ENCODE results near the gene DDB1.
"Not testable (repeated sequence)": the region's sequence is repeated elsewhere in the genome, so short reads cannot be mapped to it uniquely, and the experiment has no call there.

The DDB1 gene

DNA sequence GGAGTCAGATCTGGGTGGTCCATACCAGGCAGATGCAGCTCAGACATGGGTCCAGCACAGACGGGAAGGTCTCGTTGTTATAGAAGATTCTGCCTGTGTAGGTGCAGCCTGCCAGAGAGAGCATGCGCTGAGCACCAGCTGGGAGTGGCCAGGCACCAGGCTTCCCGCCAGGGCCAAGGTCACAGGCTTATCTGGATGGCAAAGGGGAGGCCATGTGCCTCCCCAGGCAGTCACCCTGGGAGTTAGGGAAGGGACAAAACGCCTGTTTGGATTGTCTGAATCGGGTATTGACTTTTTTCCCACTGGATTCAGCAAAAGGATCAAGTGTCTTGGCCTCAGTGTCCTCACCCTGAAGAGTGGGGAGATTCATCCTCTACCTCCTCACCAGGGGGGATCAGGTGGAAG lies 65.5 kb downstream of the DDB1 start:
- no peak for DNase-seq

DNA sequence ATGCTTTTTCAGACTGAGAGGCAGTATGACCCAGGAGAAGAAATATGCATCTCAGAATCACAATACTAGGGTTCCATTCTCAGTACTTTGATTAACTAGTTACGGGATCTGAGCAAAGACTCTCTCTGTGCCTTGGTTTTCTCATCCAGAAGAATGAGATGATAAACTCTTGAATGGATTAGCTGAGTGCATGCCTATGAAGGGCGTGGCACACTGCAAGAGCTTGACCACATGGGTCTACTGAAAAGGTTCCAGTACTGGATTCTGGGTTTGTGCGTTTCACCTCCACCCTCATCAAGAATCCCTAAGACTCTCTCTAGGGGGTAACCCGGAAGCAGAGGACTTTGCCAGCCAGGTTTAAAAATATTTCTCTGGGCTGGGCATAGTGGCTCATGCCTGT lies 66.3 kb downstream of the DDB1 start:
- DNase-seq, result no peak

DNA sequence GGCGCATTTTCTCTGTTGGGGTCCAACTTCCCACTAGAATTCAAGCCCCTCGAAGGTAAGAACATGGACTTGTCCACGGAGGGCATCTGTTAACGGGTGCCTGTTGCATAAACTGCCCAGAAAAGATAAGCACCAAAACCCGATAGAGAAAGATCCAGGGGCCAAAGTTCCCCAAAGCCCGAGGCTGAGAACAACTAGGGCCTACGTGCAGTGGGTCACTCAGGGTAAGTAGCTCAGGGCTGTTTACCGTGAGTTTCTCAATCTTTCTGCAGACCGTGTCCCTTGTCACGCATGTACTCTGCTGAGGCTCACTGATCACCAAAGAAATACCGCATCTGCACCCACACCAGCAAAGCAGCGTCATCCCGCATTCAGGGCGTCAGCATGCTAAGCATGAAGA lies 67.5 kb downstream of the DDB1 start:
- no peak for DNase-seq

DNA sequence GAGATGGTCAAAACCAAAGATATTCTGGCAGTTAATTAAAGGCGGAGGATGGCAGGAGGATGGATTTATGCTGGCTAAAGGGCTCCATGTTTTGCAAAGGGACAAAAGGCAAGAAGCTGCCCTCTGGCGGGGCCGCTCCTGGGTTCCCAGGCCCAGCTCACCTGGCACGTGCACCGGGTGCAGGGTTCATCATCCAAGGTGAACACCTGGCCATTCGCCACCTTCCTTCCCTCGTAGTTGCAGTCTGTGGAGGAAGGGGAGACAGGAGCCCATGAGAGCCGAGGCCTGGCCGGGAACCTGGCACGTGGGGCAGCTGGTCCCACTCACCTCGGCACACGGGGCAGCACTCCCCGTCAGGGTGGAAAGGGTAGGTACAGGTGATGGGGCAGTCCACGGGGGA lies 68.1 kb downstream of the DDB1 start:
- no peak for DNase-seq

DNA sequence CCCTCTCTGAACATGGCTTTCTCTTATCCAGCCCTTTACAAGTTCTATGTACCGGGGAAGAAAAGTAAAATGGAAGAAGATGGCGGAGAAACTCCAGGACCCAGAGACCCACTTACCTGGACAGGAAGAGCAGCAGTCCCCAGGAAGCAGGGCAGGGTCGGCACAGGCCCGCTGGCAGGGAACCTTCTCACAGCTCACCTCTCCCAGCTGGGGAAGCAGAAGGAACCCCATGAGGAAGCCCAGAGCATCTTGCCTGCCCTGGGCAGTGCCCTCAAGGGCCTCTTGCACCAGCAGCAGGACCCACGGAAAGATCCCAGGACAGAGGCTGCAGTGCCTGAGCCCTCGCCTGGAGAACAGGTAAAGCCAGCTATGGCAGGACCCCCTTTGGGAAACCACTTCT lies 68.5 kb downstream of the DDB1 start:
- DNase-seq, result no peak

DNA sequence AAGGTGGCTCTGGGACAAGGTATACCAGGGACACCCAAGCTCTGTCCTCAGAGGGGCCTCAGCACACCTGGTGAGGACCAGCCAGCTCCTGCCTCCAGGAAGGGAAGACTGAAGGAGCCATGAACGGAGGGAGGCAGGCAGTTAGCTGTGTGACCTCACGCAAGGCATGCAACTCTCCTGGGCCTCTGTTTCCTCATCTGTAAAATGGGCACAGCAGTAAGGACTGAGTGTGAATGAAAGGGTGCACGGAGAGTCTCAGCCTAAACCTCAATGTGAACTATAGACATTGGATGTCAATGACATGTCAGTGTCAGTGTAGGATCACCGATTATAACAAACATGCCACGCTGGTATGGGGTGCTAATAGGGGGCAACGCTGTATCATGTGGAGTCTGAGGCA lies 73.5 kb downstream of the DDB1 start:
- DNase-seq, result no peak

DNA sequence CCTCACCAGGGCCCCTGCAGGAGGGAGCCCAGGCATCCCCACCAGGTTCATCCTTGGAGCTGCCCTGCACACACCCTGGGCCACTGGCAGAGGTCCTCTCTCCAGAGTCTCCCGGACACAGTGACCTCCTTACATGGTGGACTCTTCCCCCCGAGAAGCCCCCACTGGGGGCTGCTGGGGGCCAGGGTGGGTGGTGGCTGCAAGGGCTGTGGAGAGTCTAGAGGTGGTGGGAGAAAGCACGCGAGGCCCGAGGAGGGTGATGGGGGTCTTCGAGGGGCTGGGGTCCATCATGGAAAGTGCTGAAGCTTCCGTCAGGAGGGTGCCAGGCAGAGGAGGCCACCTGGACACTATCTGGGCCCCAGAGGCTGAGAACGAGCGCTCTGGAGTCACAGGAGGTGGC lies 74.4 kb downstream of the DDB1 start:
- DNase-seq, result no peak

DNA sequence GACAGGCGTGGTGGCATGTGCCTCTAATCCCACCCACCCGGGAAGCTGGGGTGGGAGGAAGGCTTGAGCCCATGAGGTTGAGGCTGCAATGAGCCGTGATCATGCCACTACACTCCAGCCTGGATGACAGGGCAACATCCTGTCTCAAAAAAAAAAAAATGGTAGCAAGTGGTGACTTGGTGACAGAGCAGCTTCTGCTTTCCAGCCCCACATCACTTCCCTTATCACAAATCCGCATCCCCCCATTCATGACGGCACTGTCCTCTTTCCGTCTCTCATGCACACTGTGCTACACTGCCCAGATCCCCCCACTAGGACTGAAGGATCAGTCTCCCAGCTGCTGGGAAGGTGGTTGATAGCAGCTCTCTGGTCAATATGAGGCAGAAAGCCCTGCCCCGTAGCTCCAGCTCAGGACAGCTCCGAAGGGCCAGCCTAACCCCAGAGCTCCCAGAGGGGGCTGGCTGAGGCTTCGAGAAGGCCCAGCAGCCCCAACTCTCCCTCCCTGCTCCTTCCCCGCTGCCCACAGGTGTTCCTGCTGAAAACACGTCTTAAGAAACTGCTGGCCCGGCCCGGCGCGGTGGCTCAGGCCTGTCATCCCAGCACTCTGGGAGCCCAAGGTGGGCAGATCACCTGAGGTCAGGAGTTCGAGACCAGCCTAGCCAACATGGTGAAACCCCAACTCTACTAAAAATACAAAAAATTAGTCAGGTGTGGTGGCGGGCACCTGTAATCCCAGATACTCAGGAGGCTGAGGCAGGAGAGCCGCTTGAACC lies 76.0 kb downstream of the DDB1 start:
- DNase-seq, result no peak

DNA sequence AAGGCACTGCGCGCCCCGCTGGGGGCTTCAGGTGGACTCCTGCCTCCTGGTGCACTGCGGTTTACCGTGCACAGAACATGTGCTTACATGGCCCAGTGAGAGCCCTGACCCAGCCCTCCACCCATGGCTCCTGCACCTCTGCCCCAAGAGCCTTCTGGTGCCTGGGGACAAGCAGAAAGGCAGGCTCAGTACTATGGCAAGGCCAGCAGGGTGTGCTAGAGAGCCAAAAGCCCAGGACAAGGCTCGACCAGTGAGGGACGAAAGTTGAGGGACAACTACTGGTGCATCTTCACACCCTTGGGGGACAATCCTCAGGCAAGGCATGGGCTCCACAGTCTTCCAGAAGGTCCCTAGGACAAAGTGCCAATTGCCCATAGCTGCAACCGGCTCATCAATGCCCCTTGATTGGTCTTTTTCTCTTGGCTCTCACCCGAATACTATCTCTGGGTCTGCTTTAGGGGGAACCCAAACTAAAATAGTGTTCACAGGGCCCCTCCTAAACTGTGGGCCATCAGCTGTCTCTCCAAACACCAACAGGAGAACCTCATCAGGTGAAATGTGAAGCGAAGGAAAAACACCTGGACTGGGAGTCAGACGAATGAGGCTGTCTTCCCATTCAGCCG lies 78.4 kb downstream of the DDB1 start:
- peak; percentile 76 for DNase-seq

DNA sequence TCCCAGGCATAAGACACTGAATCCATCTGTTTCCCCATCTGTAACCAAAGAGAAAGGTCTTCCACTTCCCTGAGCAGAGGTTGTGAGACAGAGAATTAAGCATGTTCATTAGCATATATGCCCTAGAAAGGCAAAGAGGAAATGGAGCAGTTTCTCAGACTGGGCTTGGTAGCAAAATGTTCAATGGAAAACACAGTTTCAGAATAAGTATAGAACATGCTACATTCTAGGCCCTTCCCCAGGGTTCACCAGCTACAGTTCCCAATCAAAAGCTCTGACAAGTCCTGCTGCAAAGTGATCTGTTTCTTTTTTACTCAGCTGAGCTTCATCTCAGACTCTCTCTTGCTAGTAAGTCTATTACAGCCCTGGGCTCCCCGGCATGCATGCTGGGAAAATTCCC lies 80.6 kb downstream of the DDB1 start:
- DNase-seq, result not testable (repeated sequence)

DNA sequence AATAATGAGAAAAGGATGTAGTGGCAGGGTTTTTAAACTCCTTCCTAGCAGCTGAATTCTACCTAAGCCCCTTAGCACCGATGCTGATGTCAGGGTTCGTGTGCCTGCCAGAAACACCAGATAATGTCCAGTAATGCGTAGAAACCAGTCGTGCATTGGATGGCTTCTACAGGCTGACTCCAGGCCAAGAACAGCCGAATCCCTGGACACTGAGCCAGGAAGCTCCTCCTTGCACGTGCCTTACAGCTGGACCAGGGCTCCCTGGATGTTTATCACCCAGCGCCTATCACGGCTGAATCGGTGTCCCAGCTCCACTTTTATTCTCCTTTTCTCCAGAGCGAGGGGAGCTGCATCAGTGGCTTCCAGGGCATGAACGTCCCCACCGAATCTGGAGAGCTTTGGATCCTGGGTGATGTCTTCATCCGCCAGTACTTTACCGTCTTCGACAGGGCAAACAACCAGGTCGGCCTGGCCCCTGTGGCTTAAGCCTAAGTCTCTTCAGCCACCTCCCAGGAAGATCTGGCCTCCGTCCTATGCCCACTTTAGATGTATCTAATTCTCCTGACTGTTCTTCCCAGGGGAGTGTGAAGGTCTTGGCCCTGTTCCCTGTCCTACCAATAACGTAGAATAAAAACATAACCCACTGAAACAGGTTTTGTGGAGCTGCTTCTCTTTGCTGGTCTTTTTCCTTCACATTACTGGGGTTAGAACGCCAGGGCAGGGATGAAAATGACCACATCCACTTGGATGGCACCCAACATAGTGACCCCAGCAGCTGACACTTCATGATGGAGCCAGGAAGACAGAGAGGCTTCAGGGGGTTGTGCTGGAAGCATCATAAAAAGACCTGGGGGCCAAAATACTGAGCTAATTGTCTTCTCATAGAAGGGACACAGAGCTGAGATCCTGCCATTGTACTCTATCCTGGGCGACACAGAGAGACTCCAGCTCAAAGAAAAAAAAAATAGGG lies 81.8 kb downstream of the DDB1 start:
- DNase-seq, result peak; percentile 20
